HG02759 (cell line): ENCODE data around the gene UGP2.
"Not testable (repeated sequence)": the region's sequence is repeated elsewhere in the genome, so short reads cannot be mapped to it uniquely, and the experiment has no call there.

Source experiments
- ATAC-seq: cut with Tn5 transposase; IDR thresholded peaks from one replicate; pipeline ENCODE4 v1.9.1; 2021; ENCODE audit warnings: mild to moderate bottlenecking, moderate library complexity; ENCODE audit not compliant: unreplicated experiment

The UGP2 gene

GRCh38 chr2:63840081-63840784 lies 1.5 kb upstream of the UGP2 start:
- peak; percentile 29 for ATAC-seq

- ATAC-seq = peak; percentile 90
Measured at GRCh38 chr2:63840785-63841253, 877 bp upstream of the UGP2 start.

- ATAC-seq = no peak
Measured at GRCh38 chr2:63842149-63843061, 709 bp downstream of the UGP2 start.

DNA sequence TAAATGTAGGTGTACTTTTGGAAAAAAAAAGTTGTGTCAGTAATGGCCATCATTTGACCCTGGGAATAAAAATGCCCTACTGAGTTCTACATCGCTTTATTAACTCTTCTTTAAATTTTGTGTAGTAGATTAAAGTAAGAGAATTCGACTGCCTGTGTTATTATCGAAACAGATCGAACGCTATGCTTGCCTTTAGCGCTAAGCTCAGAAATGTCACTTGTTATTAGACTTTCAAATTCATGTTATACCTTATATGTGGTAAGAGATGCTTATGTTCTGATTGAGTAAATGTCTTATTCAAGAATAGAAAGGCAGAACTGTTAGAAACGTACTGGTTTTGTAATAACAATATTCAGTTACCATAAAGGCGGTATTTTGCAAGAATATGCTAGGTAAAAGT lies 1.4 kb downstream of the UGP2 start:
- no peak for ATAC-seq

GRCh38 chr2:63843791-63844190 lies 2.1 kb downstream of the UGP2 start:
- ATAC-seq = no peak

GRCh38 chr2:63844616-63845015 lies 2.9 kb downstream of the UGP2 start:
- ATAC-seq = no peak

DNA sequence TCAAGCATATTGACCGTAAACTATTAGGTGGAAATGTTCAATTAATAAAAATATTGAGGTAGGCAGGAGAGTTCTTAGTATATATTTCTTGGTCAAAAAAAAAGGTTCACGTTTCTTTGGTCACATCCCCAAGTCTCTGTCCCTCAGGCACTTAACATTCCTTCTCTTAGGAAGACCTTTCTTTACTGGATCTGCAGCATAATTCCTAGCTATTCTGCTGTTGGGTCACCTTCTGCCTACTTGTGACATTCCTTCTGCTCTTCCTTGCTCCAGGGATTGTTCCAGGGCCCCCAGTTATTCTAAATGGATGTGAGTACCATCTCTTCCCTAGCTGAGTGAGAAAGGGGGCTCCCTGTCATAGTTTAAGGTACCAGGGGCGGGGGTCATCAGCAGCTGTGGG lies 4.2 kb downstream of the UGP2 start:
- ATAC-seq = no peak

DNA sequence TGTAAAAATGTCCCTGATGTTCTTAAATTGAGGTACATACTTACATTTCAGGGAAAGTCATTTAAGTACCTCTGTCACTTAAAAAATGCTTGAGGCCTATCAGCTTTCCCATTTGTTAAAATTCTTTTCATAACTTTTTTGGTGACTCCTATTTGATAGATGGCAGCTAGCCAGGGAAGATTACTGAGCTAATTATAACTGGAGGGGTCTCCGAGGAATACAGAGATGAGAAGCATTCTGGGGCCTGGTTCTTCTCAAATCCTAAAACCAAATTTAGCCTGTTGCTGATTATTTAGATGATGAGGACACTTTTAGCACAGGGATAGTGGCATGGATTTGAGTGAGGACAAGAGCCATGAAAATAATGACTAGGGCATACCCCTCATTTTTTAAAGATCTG lies 4.8 kb downstream of the UGP2 start:
- no peak for ATAC-seq

DNA sequence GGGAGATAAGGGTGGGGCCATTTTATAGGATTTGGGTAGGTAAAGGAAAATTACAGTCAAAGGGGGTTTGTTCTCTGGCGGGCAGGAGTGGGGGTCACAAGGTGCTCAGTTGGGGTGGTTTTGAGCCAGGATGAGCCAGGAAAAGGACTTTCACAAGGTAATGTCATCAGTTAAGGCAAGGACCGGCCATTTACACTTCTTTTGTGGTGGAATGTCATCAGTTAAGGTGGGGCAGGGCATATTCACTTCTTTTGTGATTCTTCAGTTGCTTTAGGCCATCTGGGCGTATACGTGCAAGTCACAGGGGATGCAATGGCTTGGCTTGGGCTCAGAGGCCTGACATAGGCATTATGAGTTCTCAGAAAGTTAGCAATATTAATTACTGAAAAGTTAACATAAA lies 5.9 kb downstream of the UGP2 start:
- not testable (repeated sequence) for ATAC-seq

DNA sequence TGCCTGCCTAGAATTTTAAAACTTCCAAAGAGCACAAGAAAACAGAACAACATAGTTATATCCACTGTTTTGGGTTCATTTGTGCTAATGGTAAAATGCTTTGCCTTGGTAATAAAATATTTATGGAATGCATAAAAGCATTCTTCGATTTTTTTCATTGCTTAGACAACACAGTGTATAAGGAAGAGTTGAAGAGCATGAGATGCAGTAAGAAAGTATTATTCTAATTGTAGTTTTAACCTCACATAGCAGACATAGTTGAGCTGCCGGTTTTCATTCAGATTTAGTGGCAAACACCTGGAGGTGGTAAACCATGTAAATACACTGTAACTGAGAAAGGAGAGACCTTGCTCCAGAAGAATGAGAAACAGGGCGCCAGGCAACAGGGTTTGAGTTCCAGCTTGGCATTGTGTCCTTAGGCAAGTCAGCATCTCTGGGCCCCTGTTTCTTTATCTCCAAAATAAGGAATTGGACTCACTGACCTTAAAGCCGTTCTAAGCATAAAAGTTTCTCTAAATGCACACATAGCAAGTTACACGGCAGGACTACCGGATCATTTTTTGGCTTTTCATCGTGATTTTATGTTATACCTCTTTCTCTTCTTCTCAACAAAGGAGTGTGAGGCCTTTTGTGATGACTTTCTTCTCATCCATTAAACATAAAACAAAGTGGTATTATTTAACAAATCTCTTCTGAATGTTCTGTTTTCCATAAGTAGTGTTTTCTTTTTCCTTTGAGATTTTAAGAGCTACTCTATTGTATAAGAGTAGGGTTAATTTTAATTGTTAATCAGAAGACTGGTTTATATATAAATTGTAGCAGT lies 7.9 kb downstream of the UGP2 start:
- ATAC-seq = no peak

DNA sequence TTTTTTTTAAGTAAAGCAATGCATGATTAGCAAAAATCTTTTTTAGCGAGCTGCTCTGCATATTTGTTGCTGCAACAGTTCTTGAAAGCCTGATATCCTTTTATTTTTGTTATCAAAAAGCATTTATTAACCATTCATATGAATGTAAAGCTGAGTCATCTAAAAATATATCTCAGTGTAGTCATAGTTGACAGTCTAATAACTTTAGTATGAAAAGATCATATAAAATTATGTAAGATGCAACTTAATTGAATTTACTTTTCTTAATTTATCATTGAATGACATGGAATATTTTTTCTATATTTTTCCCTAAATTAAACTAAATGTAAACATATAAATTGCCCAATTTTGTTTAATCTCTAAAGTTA lies 8.5 kb downstream of the UGP2 start:
- no peak for ATAC-seq

DNA sequence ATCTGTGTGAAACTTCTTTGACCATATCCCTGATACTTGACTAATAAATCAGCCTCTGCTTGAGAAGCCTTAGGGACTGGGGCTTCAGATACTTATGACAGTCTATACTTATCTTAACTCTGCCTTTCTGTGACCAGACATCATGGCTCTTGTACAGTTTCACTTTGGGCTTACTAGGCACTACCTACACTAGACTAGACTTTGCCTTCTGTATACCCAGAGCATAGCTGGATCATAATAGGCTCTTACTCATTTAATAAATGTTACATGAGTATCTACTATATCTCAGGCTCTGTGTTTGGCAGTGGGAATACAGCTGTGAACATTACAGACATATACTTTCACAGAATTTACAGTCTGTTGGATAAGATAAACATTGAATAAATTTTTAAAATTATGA lies 9.0 kb downstream of the UGP2 start:
- no peak for ATAC-seq

- no peak for ATAC-seq
Measured at GRCh38 chr2:63851691-63852311, 10.1 kb downstream of the UGP2 start.

DNA sequence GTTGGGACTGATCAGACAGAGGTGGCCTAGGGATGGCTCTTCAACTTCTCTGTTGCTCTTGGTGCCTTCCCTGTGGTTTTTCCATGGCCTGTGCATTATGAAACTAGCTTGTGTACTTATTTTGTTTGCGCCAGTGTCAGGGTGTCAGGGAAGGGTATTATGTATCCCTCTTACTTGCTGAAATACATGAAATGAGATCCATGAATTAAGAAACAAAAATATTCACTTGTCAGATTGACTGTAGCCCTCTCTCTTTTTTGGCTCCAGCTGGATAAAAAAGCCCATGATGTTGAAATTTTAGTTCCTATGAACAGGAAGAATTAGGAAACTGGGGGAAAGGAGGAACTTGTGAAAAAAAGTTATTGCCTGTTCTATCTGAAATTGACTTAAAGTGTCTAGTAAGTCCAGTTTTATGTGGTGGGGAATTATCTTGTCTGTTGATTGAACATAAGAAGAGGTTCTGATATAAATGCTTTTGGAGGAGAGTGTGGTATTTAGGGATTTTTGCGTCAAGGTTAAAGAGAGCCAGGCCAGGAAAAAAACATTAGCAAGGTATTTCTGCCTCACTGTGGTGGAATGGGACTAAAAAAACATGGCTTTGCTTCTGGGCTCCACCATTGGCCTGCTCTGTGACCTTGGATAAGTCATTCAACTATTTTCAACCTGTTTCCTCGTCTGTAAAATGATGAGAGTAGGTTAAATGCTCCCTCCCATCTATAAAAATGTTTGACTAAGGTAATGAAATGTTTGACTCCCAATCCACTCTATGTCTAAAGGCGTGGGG lies 12.0 kb downstream of the UGP2 start:
- ATAC-seq = no peak

DNA sequence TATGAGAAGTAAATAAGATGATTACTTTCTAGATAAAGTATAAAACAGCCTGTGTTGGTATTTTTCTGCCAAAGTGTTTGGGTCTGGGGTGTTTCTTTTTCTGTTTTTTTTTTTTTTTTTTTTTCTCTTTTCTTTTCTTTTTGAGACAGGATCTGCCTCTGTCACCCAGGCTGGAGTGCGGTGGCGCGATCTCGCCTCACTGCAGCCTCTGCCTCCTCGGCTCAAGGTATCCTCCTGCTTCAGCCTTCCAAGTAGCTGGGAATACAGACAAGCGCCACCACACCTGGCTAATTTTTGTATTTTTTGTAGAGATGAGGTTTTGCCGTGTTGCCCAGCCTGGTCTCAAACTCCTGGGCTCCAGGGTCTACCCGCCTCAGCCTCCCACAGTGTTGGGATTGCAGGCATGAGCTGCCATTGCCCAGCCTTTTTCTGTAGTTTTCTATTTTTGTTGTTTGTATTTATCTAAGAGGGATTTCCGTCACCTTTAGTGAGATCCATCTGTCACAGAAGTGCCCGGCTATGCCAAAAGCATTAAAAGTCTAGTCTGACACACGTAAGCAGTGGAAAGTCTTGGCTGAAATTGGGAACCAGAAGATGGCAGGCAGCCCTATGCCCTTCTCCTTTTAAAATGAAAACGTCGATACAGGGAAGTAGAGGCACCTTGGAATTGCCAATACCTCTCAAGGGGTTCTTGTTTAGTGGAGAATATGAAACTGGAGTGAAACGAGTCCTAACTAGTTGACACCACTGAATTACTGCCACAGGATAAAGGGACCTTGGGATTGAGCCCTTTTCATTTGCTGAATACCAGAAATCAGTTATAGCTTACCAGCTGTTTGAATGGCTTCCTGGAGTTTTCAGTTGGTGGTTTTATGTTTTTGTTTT lies 14.0 kb downstream of the UGP2 start:
- ATAC-seq = no peak

GRCh38 chr2:63856303-63856603 lies 14.6 kb downstream of the UGP2 start:
- ATAC-seq = no peak

DNA sequence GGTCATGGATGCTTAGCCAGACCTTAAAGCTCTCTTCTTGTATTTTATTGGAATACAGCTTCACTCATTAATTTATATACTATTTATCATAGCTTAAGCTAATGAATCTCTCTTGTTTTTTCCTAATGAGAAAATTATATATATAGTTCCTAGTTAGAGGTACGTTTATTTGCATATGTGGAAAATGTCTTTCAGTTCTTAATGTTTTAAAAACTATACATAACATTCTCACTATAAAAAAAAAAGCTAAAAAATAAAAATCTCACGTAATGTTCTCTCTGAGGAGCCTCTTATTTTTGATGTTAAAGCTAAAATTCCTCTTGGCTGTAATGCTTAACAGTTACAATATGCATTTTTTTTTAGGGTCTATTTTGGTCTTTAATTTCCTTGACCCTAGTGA lies 16.6 kb downstream of the UGP2 start:
- ATAC-seq = no peak

GRCh38 chr2:63861220-63861822 lies 19.6 kb downstream of the UGP2 start:
- ATAC-seq = peak; percentile 61

DNA sequence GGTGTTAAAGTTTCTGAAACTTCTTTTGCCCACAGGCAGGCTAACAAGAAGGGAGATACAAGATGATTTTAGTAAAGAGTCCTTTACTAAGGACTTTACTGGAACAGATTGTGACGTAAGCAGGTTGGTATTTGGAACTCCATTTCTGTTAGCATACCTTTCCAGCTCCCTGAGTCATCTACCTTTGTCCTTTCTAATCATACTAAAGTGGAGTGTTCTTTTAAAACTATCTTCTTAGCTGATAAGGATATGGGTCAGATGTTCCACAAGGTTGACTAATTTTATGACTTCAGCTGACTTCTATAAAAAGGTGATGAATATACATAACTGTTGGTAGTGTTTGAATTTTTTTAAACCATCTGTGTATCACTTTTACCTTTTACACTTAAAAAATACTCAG lies 21.1 kb downstream of the UGP2 start:
- ATAC-seq = no peak
